ENCODE data around the gene PIK3AP1. TPM values are rescaled to one million over a fixed set of nuclear protein-coding genes. Genes with fewer than 3 reads are reported as not detected.

PIK3AP1 gene
- total RNA-seq, 1 experiment from 2014 or later, result 3.7 TPM

DNA sequence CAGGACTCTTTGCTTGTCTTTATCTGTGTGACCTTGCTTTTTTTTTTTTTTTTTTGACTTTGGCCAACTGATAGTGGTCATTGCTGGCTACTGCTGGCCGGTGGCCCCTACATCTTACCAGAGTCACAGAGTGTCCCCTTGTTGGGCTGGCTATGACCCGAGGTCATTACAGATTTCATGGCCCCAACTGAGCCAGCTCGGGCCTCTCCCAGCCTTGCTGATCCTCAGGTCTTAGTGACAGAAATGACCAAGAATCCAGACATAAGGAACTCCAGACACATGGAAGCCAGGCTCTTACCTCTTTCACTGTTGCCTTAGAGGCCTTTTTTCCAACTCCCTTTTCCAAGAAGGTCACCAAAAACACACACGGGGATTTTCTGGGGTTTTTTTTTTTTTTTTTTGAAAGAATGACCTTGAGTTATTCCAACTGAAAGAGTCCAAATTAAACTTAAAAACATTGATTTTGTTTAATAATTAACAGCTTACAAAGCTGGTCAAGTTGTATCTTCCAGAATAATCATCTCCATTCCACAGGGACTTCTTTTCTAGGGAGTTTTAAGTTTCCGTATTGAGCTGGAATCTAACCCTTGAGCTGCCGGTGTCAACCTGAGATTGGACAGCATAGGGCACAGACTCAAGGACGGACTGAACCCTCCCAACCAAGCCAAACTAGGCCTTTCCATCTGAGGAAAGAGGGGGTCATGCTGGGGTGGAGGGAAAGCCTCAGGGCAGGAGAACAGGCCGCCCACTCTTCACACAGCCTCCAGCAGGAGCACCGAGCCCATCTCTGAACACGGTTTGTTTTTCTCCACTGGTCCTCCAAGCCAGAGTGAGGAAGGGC, 43.8 kb downstream of the PIK3AP1 start:
- Histone ChIP-seq H3K4me3 (ENCODE audit: low read length) (no peak overlapping the region), H4K20me1 (ENCODE audit: low read length) (no peaks in the 10 kb centered on the region), H2AFZ (ENCODE audit: low read length) (no peak overlapping the region), H3F3A (ENCODE audit: low read length, unreplicated experiment) (no peaks in the 10 kb centered on the region), H3K27me3 (ENCODE audit: low read length) (no peaks in the 10 kb centered on the region), H3K9me2 (replicated peaks; ENCODE audit: low read length) (no peaks in the 10 kb centered on the region), H3K36me3 (ENCODE audit: low read depth, low read length) (no peaks in the 10 kb centered on the region), H3K4me2 (ENCODE audit: low read length) (no peak overlapping the region), H3K4me1 (ENCODE audit: insufficient read depth, low read length) (peaks cover 6% of the 10 kb centered on the region; the same call in 1 of the 2 replicates), H3K79me2 (ENCODE audit: low read length) (no peaks in the 10 kb centered on the region), H3K9me3 (ENCODE audit: low read length) (no peaks in the 10 kb centered on the region), H3K27ac (ENCODE audit: low read length) (no peak overlapping the region), H3K9ac (ENCODE audit: low read length) (no peak overlapping the region)
- no peak for DNase-seq
- ChIA-PET CTCF (no interaction called here), POLR2A (ENCODE audit: unreplicated experiment) (no interaction called here)
- BruUV-seq (replicated peaks), result no TSS peak
- no peak for ATAC-seq
- TF ChIP-seq, protein P1, sequence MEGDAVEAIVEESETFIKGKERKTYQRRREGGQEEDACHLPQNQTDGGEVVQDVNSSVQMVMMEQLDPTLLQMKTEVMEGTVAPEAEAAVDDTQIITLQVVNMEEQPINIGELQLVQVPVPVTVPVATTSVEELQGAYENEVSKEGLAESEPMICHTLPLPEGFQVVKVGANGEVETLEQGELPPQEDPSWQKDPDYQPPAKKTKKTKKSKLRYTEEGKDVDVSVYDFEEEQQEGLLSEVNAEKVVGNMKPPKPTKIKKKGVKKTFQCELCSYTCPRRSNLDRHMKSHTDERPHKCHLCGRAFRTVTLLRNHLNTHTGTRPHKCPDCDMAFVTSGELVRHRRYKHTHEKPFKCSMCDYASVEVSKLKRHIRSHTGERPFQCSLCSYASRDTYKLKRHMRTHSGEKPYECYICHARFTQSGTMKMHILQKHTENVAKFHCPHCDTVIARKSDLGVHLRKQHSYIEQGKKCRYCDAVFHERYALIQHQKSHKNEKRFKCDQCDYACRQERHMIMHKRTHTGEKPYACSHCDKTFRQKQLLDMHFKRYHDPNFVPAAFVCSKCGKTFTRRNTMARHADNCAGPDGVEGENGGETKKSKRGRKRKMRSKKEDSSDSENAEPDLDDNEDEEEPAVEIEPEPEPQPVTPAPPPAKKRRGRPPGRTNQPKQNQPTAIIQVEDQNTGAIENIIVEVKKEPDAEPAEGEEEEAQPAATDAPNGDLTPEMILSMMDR (conservative IDR thresholded peaks at IDR 0.05; ENCODE audit: low read depth, low read length), result no peak
- TF ChIP-seq EZH2 (IDR thresholded peaks at IDR 0.05; ENCODE audit: low read length, unreplicated experiment) (no peak), EZH2phosphoT487 (IDR thresholded peaks at IDR 0.05; ENCODE audit: borderline replicate concordance, low read length) (no peak)
- intact Hi-C loops (cut with micrococcal nuclease), result no loop called here

DNA sequence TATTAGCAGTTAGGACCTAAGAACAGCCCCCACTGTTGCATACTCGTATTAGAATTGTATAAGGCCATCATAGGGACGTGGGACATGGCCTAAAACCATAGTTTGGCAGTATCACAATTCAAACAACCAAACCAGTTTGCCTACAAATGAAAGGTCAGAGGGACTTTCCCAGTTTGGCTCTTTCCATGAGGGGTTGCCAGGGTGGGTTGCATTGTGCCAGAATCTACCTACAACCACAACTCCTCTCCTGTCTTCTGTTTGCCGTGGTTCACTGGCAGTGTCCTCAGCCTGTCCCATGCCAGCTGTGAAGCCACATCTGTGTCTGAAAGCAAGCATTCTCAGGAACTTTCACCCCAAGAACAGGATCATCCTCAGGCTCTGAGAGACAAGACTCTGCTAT, 44.5 kb downstream of the PIK3AP1 start:
- H2AFZ ChIP-seq (ENCODE audit: low read length), result no peak overlapping the region
- ChIA-PET CTCF (no interaction called here), POLR2A (ENCODE audit: unreplicated experiment) (no interaction called here)
- H3K9ac ChIP-seq (ENCODE audit: low read length), result no peak overlapping the region
- intact Hi-C loops (cut with micrococcal nuclease), result no loop called here
- TF ChIP-seq EZH2 (IDR thresholded peaks at IDR 0.05; ENCODE audit: low read length, unreplicated experiment) (no peak), EZH2phosphoT487 (IDR thresholded peaks at IDR 0.05; ENCODE audit: borderline replicate concordance, low read length) (no peak)
- TF ChIP-seq, protein P1 (conservative IDR thresholded peaks at IDR 0.05; ENCODE audit: low read depth, low read length), result no peak
- ATAC-seq (no peak), DNase-seq (no peak)
- H3F3A ChIP-seq (ENCODE audit: low read length, unreplicated experiment), result no peaks in the 10 kb centered on the region
- H3K79me2 ChIP-seq (ENCODE audit: low read length), result no peaks in the 10 kb centered on the region
- H3K9me3 ChIP-seq (ENCODE audit: low read length), result no peaks in the 10 kb centered on the region
- H3K4me1 ChIP-seq (ENCODE audit: insufficient read depth, low read length), result peaks cover 6% of the 10 kb centered on the region; the same call in 1 of the 2 replicates
- no peak overlapping the region for H3K4me3 ChIP-seq (ENCODE audit: low read length)
- no peak overlapping the region for H3K4me2 ChIP-seq (ENCODE audit: low read length)
- no peaks in the 10 kb centered on the region for H4K20me1 ChIP-seq (ENCODE audit: low read length)
- no TSS peak for BruUV-seq (replicated peaks)
- H3K27ac ChIP-seq (ENCODE audit: low read length), result no peak overlapping the region
- H3K9me2 ChIP-seq (replicated peaks; ENCODE audit: low read length), result no peaks in the 10 kb centered on the region
- H3K36me3 ChIP-seq (ENCODE audit: low read depth, low read length), result no peaks in the 10 kb centered on the region
- no peaks in the 10 kb centered on the region for H3K27me3 ChIP-seq (ENCODE audit: low read length)

Measured in PC-3 (cell line).